Measurements from ENCODE around the gene SORCS3.

- TF ChIP-seq CTCF (IDR thresholded peaks at IDR 0.05) (no peak), EZH2 (IDR thresholded peaks at IDR 0.05; ENCODE audit: borderline replicate concordance, insufficient read depth, low read depth, low read length, poor library complexity, severe bottlenecking) (no peak)
These were observed 617.1 kb downstream of the SORCS3 start for GRCh38 chr10:105258036-105258673.

All from B cell (primary cell).